Endodermal cell (in vitro differentiated cells): ENCODE data around the gene SULT1C3. TPM values are rescaled to one million over a fixed set of nuclear protein-coding genes. Genes with fewer than 3 reads are reported as not detected.

Source experiments
- DNase-seq: peaks from one replicate; pipeline ENCODE4 v3.0.0-alpha.2; 2017
- H3K27ac ChIP-seq: 2 replicates; pipeline ENCODE4 v1.5.1; 2013; ENCODE audit warnings: mild to moderate bottlenecking, low read depth, low read length, moderate library complexity
- H3K27me3 ChIP-seq: 2 replicates; pipeline ENCODE4 v1.6.1; 2013; ENCODE audit warnings: mild to moderate bottlenecking, low read length, moderate library complexity; ENCODE audit not compliant: insufficient read depth, control insufficient read depth, poor library complexity, severe bottlenecking
- H3K36me3 ChIP-seq: 2 replicates; pipeline ENCODE4 v1.7.0; 2013; ENCODE audit warnings: mild to moderate bottlenecking, low read length, moderate library complexity; ENCODE audit not compliant: control insufficient read depth, insufficient read depth
- H3K4me1 ChIP-seq: one replicate; pipeline ENCODE4 v1.7.0; 2013; ENCODE audit warnings: low read length; ENCODE audit not compliant: control insufficient read depth, insufficient read depth
- H3K4me3 ChIP-seq: 2 replicates; pipeline ENCODE4 v1.5.1; 2013; ENCODE audit warnings: mild to moderate bottlenecking, low read length, moderate library complexity
- H3K9ac ChIP-seq: 2 replicates; pipeline ENCODE4 v1.6.1; 2013; ENCODE audit warnings: mild to moderate bottlenecking, low read length, moderate library complexity; ENCODE audit not compliant: poor library complexity, severe bottlenecking; ENCODE audit errors: extremely low read depth
- H3K9me3 ChIP-seq: 2 replicates; pipeline ENCODE4 v1.6.1; 2013; ENCODE audit warnings: mild to moderate bottlenecking, low read length, moderate library complexity; ENCODE audit not compliant: control insufficient read depth
- H3K27ac Mint-ChIP-seq: 2 replicates; pipeline ENCODE4 v1.8.0; 2020; ENCODE audit warnings: mixed read lengths
- H3K27me3 Mint-ChIP-seq: 2 replicates; pipeline ENCODE4 v1.8.0; 2021; ENCODE audit warnings: mild to moderate bottlenecking, mixed read lengths; ENCODE audit not compliant: insufficient read depth
- H3K36me3 Mint-ChIP-seq: 2 replicates; pipeline ENCODE4 v1.8.0; 2020; ENCODE audit warnings: low read depth, mixed read lengths
- H3K4me1 Mint-ChIP-seq: 2 replicates; pipeline ENCODE4 v1.8.0; 2020; ENCODE audit warnings: mixed read lengths
- H3K4me3 Mint-ChIP-seq: 2 replicates; pipeline ENCODE4 v1.8.0; 2020; ENCODE audit warnings: mild to moderate bottlenecking, moderate library complexity, mixed read lengths
- H3K9me3 Mint-ChIP-seq: 2 replicates; pipeline ENCODE4 v1.8.0; 2020; ENCODE audit warnings: mild to moderate bottlenecking, mixed read lengths
- WGBS, 2 experiments: methylation state at CpG; one replicate each; pipeline versions ENCODE4 v1.1.5 to v1.1.7; 2013; ENCODE audit warnings: missing lambda C conversion rate in 2 of 2, mixed read lengths in 1 of 2; ENCODE audit not compliant: insufficient coverage in 1 of 2, insufficient read length in 1 of 2; 5-methylcytosine and 5-hydroxymethylcytosine counted together
- total RNA-seq, 2 donors: library from RNA; stranded (reverse); fragmentation: NEBNext Ultra II Directional in 1 of 2; extraction: Animal tissue kit (Norgen Biotek cat#: 25700) in 1 of 2; gene quantifications; 2 replicates in 1 of 2; 3 replicates in 1 of 2; pipeline ENCODE4 v1.2.1, GENCODE V29; 2021
- TF ChIP-seq, protein P1 (sequence below): fragments of 200-600 bp; sonication (generic); conservative IDR thresholded peaks from 2 replicates; pipeline ENCODE4 v1.5.0; 2021; ENCODE audit warnings: antibody characterized with exemption, mild to moderate bottlenecking

Gene SULT1C3
- total RNA-seq, 2 donors from 2014 or later, result not detected

DNA sequence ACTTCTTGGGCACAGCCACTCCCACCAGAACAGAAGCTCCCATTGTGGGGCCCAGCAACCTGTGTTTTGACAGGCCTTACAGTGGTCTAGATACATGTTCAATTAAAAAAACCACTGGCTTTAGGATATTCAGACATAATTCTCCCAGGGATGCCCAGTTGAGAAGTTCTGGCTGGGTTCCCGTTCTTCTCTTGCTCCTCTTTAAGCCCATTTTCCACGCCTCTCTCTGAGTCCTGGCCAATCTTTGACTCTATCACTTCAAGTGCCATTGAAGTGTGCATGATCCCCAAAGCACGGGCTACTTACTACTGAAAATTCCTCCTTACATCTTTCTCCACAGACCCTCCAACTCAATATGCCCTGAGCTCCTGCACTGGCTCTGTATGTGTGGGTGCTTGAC lies 17.5 kb upstream of the SULT1C3 start:
- no peaks in the 10 kb centered on the region for H3K36me3 ChIP-seq
- no peak overlapping the region for H3K4me3 ChIP-seq
- TF ChIP-seq, protein P1, sequence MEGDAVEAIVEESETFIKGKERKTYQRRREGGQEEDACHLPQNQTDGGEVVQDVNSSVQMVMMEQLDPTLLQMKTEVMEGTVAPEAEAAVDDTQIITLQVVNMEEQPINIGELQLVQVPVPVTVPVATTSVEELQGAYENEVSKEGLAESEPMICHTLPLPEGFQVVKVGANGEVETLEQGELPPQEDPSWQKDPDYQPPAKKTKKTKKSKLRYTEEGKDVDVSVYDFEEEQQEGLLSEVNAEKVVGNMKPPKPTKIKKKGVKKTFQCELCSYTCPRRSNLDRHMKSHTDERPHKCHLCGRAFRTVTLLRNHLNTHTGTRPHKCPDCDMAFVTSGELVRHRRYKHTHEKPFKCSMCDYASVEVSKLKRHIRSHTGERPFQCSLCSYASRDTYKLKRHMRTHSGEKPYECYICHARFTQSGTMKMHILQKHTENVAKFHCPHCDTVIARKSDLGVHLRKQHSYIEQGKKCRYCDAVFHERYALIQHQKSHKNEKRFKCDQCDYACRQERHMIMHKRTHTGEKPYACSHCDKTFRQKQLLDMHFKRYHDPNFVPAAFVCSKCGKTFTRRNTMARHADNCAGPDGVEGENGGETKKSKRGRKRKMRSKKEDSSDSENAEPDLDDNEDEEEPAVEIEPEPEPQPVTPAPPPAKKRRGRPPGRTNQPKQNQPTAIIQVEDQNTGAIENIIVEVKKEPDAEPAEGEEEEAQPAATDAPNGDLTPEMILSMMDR, result no peak
- Mint-ChIP-seq H3K36me3 (peaks cover 5% of the 10 kb centered on the region), H3K4me1 (no peaks in the 10 kb centered on the region), H3K9me3 (peaks cover 35% of the 10 kb centered on the region), H3K27ac (no peak overlapping the region), H3K27me3 (no peaks in the 10 kb centered on the region), H3K4me3 (no peak overlapping the region)
- DNase-seq, result no peak
- no peak overlapping the region for H3K27ac ChIP-seq
- peaks cover 16% of the 10 kb centered on the region for H3K9me3 ChIP-seq
- no peak overlapping the region for H3K9ac ChIP-seq
- no peaks in the 10 kb centered on the region for H3K4me1 ChIP-seq
- no peaks in the 10 kb centered on the region for H3K27me3 ChIP-seq
- 89 to 90% methylated on average over 2 to 3 of the region's 3 CpGs for WGBS, 2 experiments

DNA sequence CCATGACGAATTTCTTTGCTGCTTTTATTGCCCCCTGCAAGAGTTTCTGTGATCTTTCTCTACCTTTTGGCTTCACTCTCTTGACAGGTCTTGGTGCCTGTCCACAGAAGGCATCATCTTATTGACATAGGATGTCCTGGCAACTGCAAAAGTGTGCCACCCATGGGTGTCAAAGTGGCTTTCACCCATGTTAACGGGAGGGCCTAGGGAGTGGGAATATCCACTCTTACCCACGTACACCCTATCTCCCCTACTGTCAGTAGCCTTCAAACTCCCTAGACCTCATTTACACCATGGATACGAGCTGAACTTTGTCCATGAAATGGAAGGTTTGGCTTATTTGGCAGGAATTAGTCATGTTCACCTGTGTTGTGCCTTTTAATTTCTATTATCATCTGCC lies 16.2 kb upstream of the SULT1C3 start:
- no peaks in the 10 kb centered on the region for H3K27me3 ChIP-seq
- no peak overlapping the region for H3K27ac ChIP-seq
- H3K9me3 ChIP-seq, result peaks cover 16% of the 10 kb centered on the region
- TF ChIP-seq, protein P1, result no peak
- no peak overlapping the region for H3K4me3 ChIP-seq
- Mint-ChIP-seq H3K36me3 (peaks cover 5% of the 10 kb centered on the region), H3K4me3 (no peak overlapping the region), H3K27me3 (no peaks in the 10 kb centered on the region), H3K9me3 (peaks cover 35% of the 10 kb centered on the region), H3K4me1 (no peaks in the 10 kb centered on the region), H3K27ac (no peak overlapping the region)
- 81 to 90% methylated on average over 1 to 4 of the region's 4 CpGs for WGBS, 2 experiments
- no peak for DNase-seq
- no peak overlapping the region for H3K9ac ChIP-seq
- H3K4me1 ChIP-seq, result no peaks in the 10 kb centered on the region
- H3K36me3 ChIP-seq, result no peaks in the 10 kb centered on the region

DNA sequence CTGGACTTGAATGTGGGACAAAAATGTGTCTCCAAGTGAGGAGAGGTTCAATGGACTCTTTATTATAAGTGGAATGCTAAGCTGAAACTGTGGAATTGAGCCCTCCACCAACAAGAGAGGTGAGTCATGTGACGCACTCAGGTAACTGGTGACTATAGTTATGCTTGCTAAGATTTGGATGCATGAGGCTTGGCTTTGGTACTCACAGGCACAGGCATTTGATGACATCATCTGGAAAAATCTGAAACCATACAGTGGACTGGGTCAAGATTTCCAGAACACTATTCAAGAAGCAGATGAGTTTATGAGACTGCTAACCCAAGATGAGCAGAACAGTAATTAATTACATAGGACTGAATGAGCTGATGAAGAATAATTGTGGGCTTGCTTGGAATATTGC lies 15.7 kb upstream of the SULT1C3 start:
- Histone ChIP-seq H3K27ac (no peak overlapping the region), H3K9me3 (peaks cover 16% of the 10 kb centered on the region), H3K27me3 (no peaks in the 10 kb centered on the region), H3K4me1 (no peaks in the 10 kb centered on the region), H3K36me3 (no peaks in the 10 kb centered on the region), H3K9ac (no peak overlapping the region), H3K4me3 (no peak overlapping the region)
- Mint-ChIP-seq H3K9me3 (peaks cover 35% of the 10 kb centered on the region), H3K4me3 (no peak overlapping the region), H3K4me1 (no peaks in the 10 kb centered on the region), H3K27me3 (no peaks in the 10 kb centered on the region), H3K27ac (no peak overlapping the region), H3K36me3 (peaks cover 5% of the 10 kb centered on the region)
- 92 to 100% methylated on average over 1 of the region's 1 CpG for WGBS, 2 experiments
- TF ChIP-seq, protein P1, result no peak
- DNase-seq, result no peak
